HCT116 (cell line): ENCODE measurements around the gene SEMA5A. TPM values are rescaled to one million over a fixed set of nuclear protein-coding genes. Genes with fewer than 3 reads are reported as not detected.

Experiments used
- ATAC-seq: fragments of 200-7000 bp; cut with Tn5 transposase; 2 replicates; pipeline ENCODE4 v1.9.1; 2020; ENCODE audit warnings: mild to moderate bottlenecking, moderate library complexity
- BruUV-seq: library from RNA; stranded (reverse); fragments of 400-500 nt; replicated peaks from 2 replicates; lab custom pipeline; 2021; lab: Mats Ljungman, UMichigan
- CTCF ChIA-PET: fragments of 300-600 bp; sonication (Branson Sonifier 250); formaldehyde crosslinking; loops from one replicate; lab custom pipeline; 2021; ENCODE audit warnings: antibody characterized with exemption; lab: Charles Lee
- POLR2A ChIA-PET: fragments of 300-600, 350-600 bp; sonication (Branson Sonifier 250); formaldehyde crosslinking; loops from one replicate; lab custom pipeline; 2021; ENCODE audit warnings: antibody characterized with exemption; lab: Charles Lee
- RAD21 ChIA-PET, 2 experiments: fragments of 300-600 bp; sonication (Branson Sonifier 250); formaldehyde crosslinking; loops; one replicate each; lab custom pipeline; 2023; ENCODE audit warnings: low total read pairs in 2 of 2; ENCODE audit not compliant: uncharacterized antibody in 2 of 2, unreplicated experiment in 2 of 2, low non-redundant PET in 1 of 2; lab: Charles Lee
- DNase-seq: peaks from one replicate; pipeline ENCODE4 v3.0.0-alpha.2; 2010; ENCODE audit warnings: low read depth, low spot score
- H2AFZ ChIP-seq: fragments of 200-600 bp; shearing (Covaris generic), sonication (generic); 2 replicates; pipeline ENCODE4 v1.6.1; 2017; ENCODE audit warnings: low read depth, mixed run types, mixed read lengths, antibody characterized with exemption, low read length; ENCODE audit not compliant: poor library complexity, severe bottlenecking
- H3K27ac ChIP-seq: 2 replicates; pipeline ENCODE4 v1.5.1; 2012; ENCODE audit warnings: low read depth, low read length
- H3K27me3 ChIP-seq: fragments of 200-600 bp; sonication (generic); 2 replicates; pipeline ENCODE4 v1.6.1; 2016; ENCODE audit warnings: mixed run types, low read length, mixed read lengths; ENCODE audit not compliant: insufficient read depth
- H3K36me3 ChIP-seq, 2 experiments: fragments of 200-500 bp in 1 of 2; fragments of 200-600 bp in 1 of 2; sonication (Bioruptor generic) in 1 of 2; sonication (generic) in 1 of 2; 2 replicates each; pipeline versions ENCODE4 v1.5.1 to v1.6.1; 2014 to 2016; ENCODE audit warnings: low read length in 2 of 2, inconsistent platforms in 1 of 2, mixed read lengths in 1 of 2, mixed run types in 1 of 2; ENCODE audit not compliant: insufficient read depth in 2 of 2, control insufficient read depth in 1 of 2
- H3K4me1 ChIP-seq, 2 experiments: fragments of 200-600 bp in 1 of 2; sonication (generic) in 1 of 2; 2 replicates each; pipeline versions ENCODE4 v1.5.1 to v1.6.1; 2012 to 2017; ENCODE audit warnings: low read length in 2 of 2, inconsistent platforms in 1 of 2, mild to moderate bottlenecking in 1 of 2, mixed read lengths in 1 of 2, mixed run types in 1 of 2, moderate library complexity in 1 of 2; ENCODE audit not compliant: insufficient read depth in 2 of 2, control insufficient read depth in 1 of 2
- H3K4me2 ChIP-seq: fragments of 200-600 bp; sonication (generic); 2 replicates; pipeline ENCODE4 v1.6.1; 2017; ENCODE audit warnings: mixed run types, low read length, mixed read lengths
- H3K4me3 ChIP-seq, 2 experiments: fragments of 200-600 bp in 1 of 2; sonication (generic) in 1 of 2; replicated peaks in 1 of 2; 2 replicates each; pipeline ENCODE4 v1.5.1; 2011 to 2016; ENCODE audit warnings: low read length in 2 of 2, control low read depth in 1 of 2, low read depth in 1 of 2, mild to moderate bottlenecking in 1 of 2, mixed read lengths in 1 of 2, mixed run types in 1 of 2
- H3K79me2 ChIP-seq: fragments of 200-600 bp; sonication (generic); 2 replicates; pipeline ENCODE4 v1.6.1; 2017; ENCODE audit warnings: mild to moderate bottlenecking, mixed run types, low read length, moderate library complexity, mixed read lengths; ENCODE audit not compliant: insufficient read depth
- H3K9ac ChIP-seq: fragments of 200-600 bp; sonication (generic); 2 replicates; pipeline ENCODE4 v1.6.1; 2016; ENCODE audit warnings: low read length, mixed read lengths
- H3K9me2 ChIP-seq: fragments of 200-600 bp; sonication (generic), shearing (Covaris generic); 2 replicates; pipeline ENCODE4 v1.6.1; 2017; ENCODE audit warnings: mixed run types, mild to moderate bottlenecking, moderate library complexity; ENCODE audit not compliant: insufficient read depth
- H3K9me3 ChIP-seq, 2 experiments: fragments of 200-500 bp in 1 of 2; fragments of 200-600 bp in 1 of 2; sonication (Bioruptor generic) in 1 of 2; sonication (generic) in 1 of 2; 2 replicates each; pipeline ENCODE4 v1.6.1; 2014 to 2017; ENCODE audit warnings: low read length in 2 of 2, mixed read lengths in 2 of 2, inconsistent platforms in 1 of 2, low read depth in 1 of 2, mild to moderate bottlenecking in 1 of 2, mixed run types in 1 of 2, moderate library complexity in 1 of 2; ENCODE audit not compliant: control insufficient read depth in 1 of 2, insufficient read depth in 1 of 2
- H4K20me1 ChIP-seq: fragments of 200-600 bp; sonication (generic), shearing (Covaris generic); 2 replicates; pipeline ENCODE4 v1.6.1; 2017; ENCODE audit warnings: mixed run types, mild to moderate bottlenecking, moderate library complexity; ENCODE audit not compliant: insufficient read depth
- CBX3 ChIP-seq: IDR thresholded peaks from 2 replicates; pipeline ENCODE4 v1.6.1; 2012; ENCODE audit warnings: low read depth
- ELF1 ChIP-seq: IDR thresholded peaks from 2 replicates; pipeline ENCODE4 v1.6.1; 2012; ENCODE audit warnings: low read depth, borderline replicate concordance
- EZH2phosphoT487 ChIP-seq: fragments of 200-600 bp; IDR thresholded peaks from 2 replicates; pipeline ENCODE4 v1.6.1; 2018; ENCODE audit warnings: antibody characterized with exemption, borderline replicate concordance
- FOSL1 ChIP-seq: IDR thresholded peaks from 2 replicates; pipeline ENCODE4 v1.6.1; 2012; ENCODE audit warnings: low read depth
- JUND ChIP-seq: IDR thresholded peaks from 2 replicates; pipeline ENCODE4 v1.6.1; 2012
- POLR2A ChIP-seq: IDR thresholded peaks from 2 replicates; pipeline ENCODE4 v1.7.0; 2011; ENCODE audit warnings: borderline replicate concordance; ENCODE audit not compliant: insufficient read depth, insufficient read length; ENCODE audit errors: extremely low read depth
- POLR2AphosphoS5 ChIP-seq: IDR thresholded peaks from 2 replicates; pipeline ENCODE4 v1.6.1; 2011; ENCODE audit warnings: mild to moderate bottlenecking, low read depth, low read length, moderate library complexity
- TCF7L2 ChIP-seq: IDR thresholded peaks from 2 replicates; pipeline ENCODE4 v1.7.0; 2011; ENCODE audit warnings: borderline replicate concordance, inconsistent platforms; ENCODE audit not compliant: insufficient read depth, insufficient read length; ENCODE audit errors: extremely low read depth
- YY1 ChIP-seq: IDR thresholded peaks from 2 replicates; pipeline ENCODE4 v1.6.1; 2011; ENCODE audit warnings: low read length, low read depth, moderate library complexity, mild to moderate bottlenecking; ENCODE audit not compliant: insufficient replicate concordance; ENCODE audit errors: extremely low read depth
- ZBTB33 ChIP-seq: IDR thresholded peaks from 2 replicates; pipeline ENCODE4 v1.6.1; 2011; ENCODE audit warnings: mild to moderate bottlenecking, low read length, moderate library complexity; ENCODE audit not compliant: insufficient replicate concordance; ENCODE audit errors: extremely low read depth
- ZNF274 ChIP-seq: fragments of 200-500 bp; sonication (Bioruptor generic); IDR thresholded peaks from 2 replicates; pipeline ENCODE4 v1.6.1; 2014; ENCODE audit warnings: mild to moderate bottlenecking, low read depth, low read length, inconsistent platforms
- intact Hi-C: fragments of 100-400 bp; cut with micrococcal nuclease; formaldehyde crosslinking; loops from 2 replicates; pipeline ENCODE4 v1.10.0; 2022
- total RNA-seq: library from RNA; stranded (reverse); gene quantifications from one replicate; pipeline ENCODE4 v1.2.1, GENCODE V29; 2021; ENCODE audit not compliant: unreplicated experiment
- TF ChIP-seq, protein P1 (sequence below): IDR thresholded peaks from 2 replicates; pipeline ENCODE4 v1.6.1; 2012
- TF ChIP-seq, protein P2 (sequence below): IDR thresholded peaks from 2 replicates; pipeline ENCODE4 v1.6.1; 2012
- TF ChIP-seq, protein P3 (sequence below), 3 experiments: fragments of 200-600 bp in 1 of 3; sonication (generic) in 1 of 3; IDR thresholded peaks in 2 of 3; conservative IDR thresholded peaks in 1 of 3; 2 replicates each; pipeline ENCODE4 v1.5.1; 2012 to 2017; ENCODE audit warnings: low read depth in 2 of 3, low read length in 2 of 3, antibody characterized with exemption in 1 of 3, borderline replicate concordance in 1 of 3, control low read depth in 1 of 3, mild to moderate bottlenecking in 1 of 3, mixed read lengths in 1 of 3, mixed run types in 1 of 3, moderate library complexity in 1 of 3; ENCODE audit not compliant: insufficient read depth in 1 of 3

Gene SEMA5A
- total RNA-seq, 1 experiment from 2014 or later, result 0.02 TPM

DNA sequence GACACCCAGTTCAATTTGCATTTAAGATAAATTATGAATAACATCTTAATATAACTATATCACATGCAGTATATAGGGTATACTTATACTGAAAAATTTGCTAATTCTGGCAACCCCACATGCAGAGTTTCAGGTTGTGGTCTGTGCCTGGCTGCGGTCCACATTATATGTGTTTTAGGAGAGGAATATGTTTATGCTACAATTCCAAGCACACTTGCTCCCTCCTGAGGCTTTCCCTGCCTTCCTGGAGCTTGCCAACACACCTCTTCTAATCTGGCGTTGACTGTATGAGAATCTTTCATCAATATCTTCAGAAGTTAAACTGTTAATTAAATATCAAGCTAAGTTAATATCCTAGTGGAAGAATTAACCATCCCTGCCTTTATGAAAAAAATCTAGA lies 45.2 kb downstream of the SEMA5A start:
- peaks cover 0 to 21% of the 10 kb centered on the region in 2 experiments; a peak in 2 of 4 replicates for H3K9me3 ChIP-seq
- no peak overlapping the region for H3K9ac ChIP-seq
- no peak overlapping the region for H2AFZ ChIP-seq
- DNase-seq, result no peak
- H3K4me2 ChIP-seq, result no peak overlapping the region
- intact Hi-C loops, result no loop called here
- no peaks in the 10 kb centered on the region for H3K36me3 ChIP-seq
- H4K20me1 ChIP-seq, result no peaks in the 10 kb centered on the region
- ChIA-PET CTCF (no interaction called here), POLR2A (no interaction called here), RAD21 (no interaction called here)
- no peaks in the 10 kb centered on the region for H3K9me2 ChIP-seq
- ATAC-seq, result no peak
- no TSS peak for BruUV-seq
- no peak overlapping the region for H3K4me3 ChIP-seq
- no peaks in the 10 kb centered on the region for H3K4me1 ChIP-seq
- H3K79me2 ChIP-seq, result no peaks in the 10 kb centered on the region
- no peak overlapping the region for H3K27ac ChIP-seq
- TF ChIP-seq POLR2A, result no peak
- no peak for TF ChIP-seq TCF7L2
- no peak for TF ChIP-seq YY1
- H3K27me3 ChIP-seq, result no peaks in the 10 kb centered on the region

- BruUV-seq, result no TSS peak
- no peaks in the 10 kb centered on the region for H3K36me3 ChIP-seq
- ATAC-seq (no peak), DNase-seq (no peak)
- POLR2A ChIA-PET, result no interaction called here
- no peaks in the 10 kb centered on the region for H3K27me3 ChIP-seq
- H3K4me3 ChIP-seq, result no peak overlapping the region
- intact Hi-C loops, result no loop called here
- H3K9ac ChIP-seq, result no peak overlapping the region
- H3K9me2 ChIP-seq, result no peaks in the 10 kb centered on the region
- CTCF ChIA-PET, result no interaction called here
- no peaks in the 10 kb centered on the region for H3K79me2 ChIP-seq
- no peak overlapping the region for H3K27ac ChIP-seq
- H4K20me1 ChIP-seq, result no peaks in the 10 kb centered on the region
- peaks cover 0 to 24% of the 10 kb centered on the region in 2 experiments; a peak in 2 of 4 replicates for H3K9me3 ChIP-seq
- H2AFZ ChIP-seq, result no peak overlapping the region
- RAD21 ChIA-PET, result no interaction called here
- H3K4me1 ChIP-seq, result no peaks in the 10 kb centered on the region
- no peak overlapping the region for H3K4me2 ChIP-seq
- TF ChIP-seq, protein P1, sequence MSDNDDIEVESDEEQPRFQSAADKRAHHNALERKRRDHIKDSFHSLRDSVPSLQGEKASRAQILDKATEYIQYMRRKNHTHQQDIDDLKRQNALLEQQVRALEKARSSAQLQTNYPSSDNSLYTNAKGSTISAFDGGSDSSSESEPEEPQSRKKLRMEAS, result no peak
- TF ChIP-seq, protein P2, sequence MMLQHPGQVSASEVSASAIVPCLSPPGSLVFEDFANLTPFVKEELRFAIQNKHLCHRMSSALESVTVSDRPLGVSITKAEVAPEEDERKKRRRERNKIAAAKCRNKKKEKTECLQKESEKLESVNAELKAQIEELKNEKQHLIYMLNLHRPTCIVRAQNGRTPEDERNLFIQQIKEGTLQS, result no peak
- TF ChIP-seq ZBTB33, result no peak
- TF ChIP-seq POLR2AphosphoS5, result no peak
- no peak for TF ChIP-seq ELF1
- no peak for TF ChIP-seq FOSL1
- TF ChIP-seq YY1, result no peak
- TF ChIP-seq JUND, result no peak
- no peak for TF ChIP-seq CBX3
- no peak for TF ChIP-seq POLR2A
- TF ChIP-seq ZNF274, result no peak
- no peak for TF ChIP-seq EZH2phosphoT487
- TF ChIP-seq, protein P3, sequence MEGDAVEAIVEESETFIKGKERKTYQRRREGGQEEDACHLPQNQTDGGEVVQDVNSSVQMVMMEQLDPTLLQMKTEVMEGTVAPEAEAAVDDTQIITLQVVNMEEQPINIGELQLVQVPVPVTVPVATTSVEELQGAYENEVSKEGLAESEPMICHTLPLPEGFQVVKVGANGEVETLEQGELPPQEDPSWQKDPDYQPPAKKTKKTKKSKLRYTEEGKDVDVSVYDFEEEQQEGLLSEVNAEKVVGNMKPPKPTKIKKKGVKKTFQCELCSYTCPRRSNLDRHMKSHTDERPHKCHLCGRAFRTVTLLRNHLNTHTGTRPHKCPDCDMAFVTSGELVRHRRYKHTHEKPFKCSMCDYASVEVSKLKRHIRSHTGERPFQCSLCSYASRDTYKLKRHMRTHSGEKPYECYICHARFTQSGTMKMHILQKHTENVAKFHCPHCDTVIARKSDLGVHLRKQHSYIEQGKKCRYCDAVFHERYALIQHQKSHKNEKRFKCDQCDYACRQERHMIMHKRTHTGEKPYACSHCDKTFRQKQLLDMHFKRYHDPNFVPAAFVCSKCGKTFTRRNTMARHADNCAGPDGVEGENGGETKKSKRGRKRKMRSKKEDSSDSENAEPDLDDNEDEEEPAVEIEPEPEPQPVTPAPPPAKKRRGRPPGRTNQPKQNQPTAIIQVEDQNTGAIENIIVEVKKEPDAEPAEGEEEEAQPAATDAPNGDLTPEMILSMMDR (IDR thresholded peaks at IDR 0.05 in 2 of 3, conservative IDR thresholded peaks at IDR 0.05 in 1 of 3; ENCODE audit: borderline replicate concordance in 1 of 3, insufficient read depth in 1 of 3, low read depth in 2 of 3, low read length in 2 of 3), result no peak
These were observed 45.7 kb downstream of the SEMA5A start for GRCh38 chr5:9500193-9500592.
